Subcutaneous adipose tissue (tissue), 4 donors: ENCODE measurements around the gene LTA4H. TPM values are rescaled to one million over a fixed set of nuclear protein-coding genes. Genes with fewer than 3 reads are reported as not detected.

Experiments
- CTCF ChIP-seq: fragments of 450-650 bp; IDR thresholded peaks from one replicate; pipeline ENCODE4 v1.5.1; 2016; ENCODE audit warnings: low read depth, mild to moderate bottlenecking, control low read depth, antibody characterized with exemption, moderate library complexity
- total RNA-seq, 4 donors: library from RNA; depleted of rRNA; stranded (reverse); fragments of >200 nt; gene quantifications; one replicate each; pipeline ENCODE4 v1.1.0, GENCODE V29; 2016

The LTA4H gene
- total RNA-seq, 4 donors from 2014 or later, result 43.3 to 156 (median 57.0) TPM

GRCh38 chr12:95986635-95987570, 48.5 kb downstream of the LTA4H start:
- no peak for TF ChIP-seq CTCF

- TF ChIP-seq CTCF, result no peak
Measured at GRCh38 chr12:95984682-95985081, 50.7 kb downstream of the LTA4H start.

GRCh38 chr12:95982602-95983001, 52.8 kb downstream of the LTA4H start:
- TF ChIP-seq CTCF, result no peak

- no peak for TF ChIP-seq CTCF
Measured at GRCh38 chr12:95980437-95980836, 55.0 kb downstream of the LTA4H start.

- no peak for TF ChIP-seq CTCF
Measured at GRCh38 chr12:95978774-95979173, 56.6 kb downstream of the LTA4H start.

- no peak for TF ChIP-seq CTCF
Measured at GRCh38 chr12:95978351-95978750, 57.0 kb downstream of the LTA4H start.

- TF ChIP-seq CTCF, result no peak
Measured at GRCh38 chr12:95977764-95978305, 57.6 kb downstream of the LTA4H start.
